ENCODE data around the gene NUP214.

DNA sequence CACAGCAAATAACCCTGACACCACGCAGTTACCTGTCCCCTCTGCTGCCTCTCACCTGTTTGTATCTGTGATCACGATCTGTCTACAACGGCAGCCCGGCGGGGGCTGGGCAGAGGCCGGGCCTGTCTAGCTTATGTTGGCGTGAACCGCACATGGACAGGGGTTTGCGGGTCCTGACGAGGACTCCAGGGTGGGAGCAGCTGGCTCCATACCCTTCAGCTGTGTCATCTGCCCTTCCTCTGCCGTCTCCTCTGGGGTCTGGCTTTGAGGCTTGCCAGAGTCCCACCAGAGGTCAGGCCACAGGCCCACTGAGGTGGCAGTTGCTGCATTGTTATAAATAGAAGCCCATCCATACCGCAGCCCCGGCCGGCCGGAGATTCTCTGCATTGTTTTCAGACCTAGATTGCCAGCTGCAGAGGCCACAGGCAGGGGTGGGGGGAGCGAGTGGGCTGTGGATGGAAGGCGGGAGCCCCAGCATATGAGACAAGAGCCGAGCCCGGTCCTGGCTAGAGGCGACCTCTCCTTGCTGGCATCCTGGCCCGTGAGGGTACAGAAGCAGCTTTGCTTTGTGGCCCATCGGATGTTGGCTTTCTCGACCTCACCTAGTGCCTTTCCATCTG lies 113.1 kb downstream of the NUP214 start:
- no peak for TF ChIP-seq CTCF (IDR thresholded peaks at IDR 0.05)
- no peak for TF ChIP-seq POLR2AphosphoS5 (IDR thresholded peaks at IDR 0.05)
